A549 (cell line): ENCODE data around the gene BEST2. TPM values are rescaled to one million over a fixed set of nuclear protein-coding genes. Genes with fewer than 3 reads are reported as not detected.

Experiments used
- ATAC-seq, 2 experiments: fragments of 200-7000 bp in 1 of 2; fragments of >200 bp in 1 of 2; cut with Nextera tagmentation in 1 of 2; cut with Tn5 transposase in 1 of 2; 3 replicates each; pipeline versions ENCODE4 v1.8.0 to v1.9.1; 2018 to 2020; ENCODE audit warnings: mild to moderate bottlenecking in 1 of 2, moderate library complexity in 1 of 2
- CTCF ChIA-PET: fragments of 300-600 bp; sonication (Branson Sonifier 250); formaldehyde crosslinking; extraction: SDS; loops from one replicate; lab custom pipeline; 2021; ENCODE audit warnings: antibody characterized with exemption, inconsistent platforms; lab: Yijun Ruan, JAX
- POLR2A ChIA-PET: fragments of 350-600 bp; formaldehyde crosslinking; extraction: SDS; loops from one replicate; lab custom pipeline; 2021; ENCODE audit warnings: antibody characterized with exemption, inconsistent platforms; lab: Yijun Ruan, JAX
- DNase-seq, 2 experiments: peaks; one replicate each; pipeline versions ENCODE4 v3.0.0 to v3.0.0-alpha.2; 2011 to 2016; ENCODE audit warnings: low read depth in 1 of 2, low spot score in 1 of 2
- FAIRE-seq: peaks from 2 replicates; lab custom pipeline; 2011; peaks lifted over from hg19 to GRCh38; lab: Jason Lieb, UNC
- H3K27ac ChIP-seq, 2 experiments: fragments of >200 bp; sonication (Bioruptor Twin); formaldehyde crosslinking; 3 replicates each; pipeline ENCODE4 v1.5.1; 2016 to 2017
- H3K4me1 ChIP-seq: fragments of >200 bp; sonication (Bioruptor Twin); formaldehyde crosslinking; 3 replicates; pipeline ENCODE4 v1.6.1; 2016
- H3K4me2 ChIP-seq: fragments of >200 bp; sonication (Bioruptor Twin); formaldehyde crosslinking; 3 replicates; pipeline ENCODE4 v1.6.1; 2016
- H3K4me3 ChIP-seq: fragments of >200 bp; sonication (Bioruptor Twin); formaldehyde crosslinking; 3 replicates; pipeline ENCODE4 v1.5.1; 2016
- H3K9me3 ChIP-seq: fragments of >200 bp; sonication (Bioruptor Twin); formaldehyde crosslinking; 3 replicates; pipeline ENCODE4 v1.6.1; 2016
- ATOH8 ChIP-seq: fragments of 250-450 bp; sonication (Bioruptor Pico); IDR thresholded peaks from 2 replicates; pipeline ENCODE4 v1.5.0; 2020; ENCODE audit warnings: low read depth, mild to moderate bottlenecking, moderate library complexity
- BCL3 ChIP-seq: fragments of >200 bp; sonication (Bioruptor Twin); formaldehyde crosslinking; IDR thresholded peaks from 3 replicates; pipeline ENCODE4 v1.6.1; 2016
- CBX2 ChIP-seq: fragments of 200-600 bp; sonication (generic); IDR thresholded peaks from 2 replicates; pipeline ENCODE4 v1.6.1; 2016; ENCODE audit warnings: low read depth, mild to moderate bottlenecking, borderline replicate concordance
- CEBPB ChIP-seq, 2 experiments: fragments of >200 bp in 1 of 2; sonication (Bioruptor Twin) in 1 of 2; formaldehyde crosslinking in 1 of 2; IDR thresholded peaks; 2 replicates each; pipeline ENCODE4 v1.6.1; 2012 to 2016
- CHD2 ChIP-seq: fragments of 150-350 bp; IDR thresholded peaks from 2 replicates; pipeline ENCODE4 v1.6.1; 2014; ENCODE audit warnings: low read length; ENCODE audit not compliant: partially characterized antibody
- CTCF ChIP-seq: fragments of >200 bp; sonication (Bioruptor Twin); formaldehyde crosslinking; IDR thresholded peaks from 3 replicates; pipeline ENCODE4 v1.5.1; 2016
- ELK1 ChIP-seq: fragments of 150-350 bp; IDR thresholded peaks from 2 replicates; pipeline ENCODE4 v1.6.1; 2014; ENCODE audit warnings: low read depth, mild to moderate bottlenecking, low read length
- ESRRA ChIP-seq: fragments of 150-350 bp; IDR thresholded peaks from 2 replicates; pipeline ENCODE4 v1.6.1; 2014; ENCODE audit warnings: mild to moderate bottlenecking, low read length, borderline replicate concordance
- FOSL2 ChIP-seq, 2 experiments: fragments of 450-650 bp in 1 of 2; fragments of >200 bp in 1 of 2; sonication (Bioruptor Twin) in 1 of 2; formaldehyde crosslinking; IDR thresholded peaks; 2 replicates each; pipeline versions ENCODE4 v1.5.0 to v1.6.1; 2016 to 2020; ENCODE audit warnings: mild to moderate bottlenecking in 1 of 2, moderate library complexity in 1 of 2
- HMGXB4 ChIP-seq: fragments of 250-450 bp; sonication (Bioruptor Pico); IDR thresholded peaks from 2 replicates; pipeline ENCODE4 v1.5.0; 2021; ENCODE audit warnings: mild to moderate bottlenecking, moderate library complexity, borderline replicate concordance
- HOXA7 ChIP-seq: fragments of 250-450 bp; sonication (Bioruptor Pico); IDR thresholded peaks from 2 replicates; pipeline ENCODE4 v1.5.0; 2020; ENCODE audit warnings: mild to moderate bottlenecking, moderate library complexity
- HOXB13 ChIP-seq: fragments of 250-450 bp; sonication (Bioruptor Pico); IDR thresholded peaks from 2 replicates; pipeline ENCODE4 v1.5.0; 2020; ENCODE audit warnings: low read depth, mild to moderate bottlenecking, moderate library complexity
- JUNB ChIP-seq: fragments of >200 bp; sonication (Bioruptor Twin); formaldehyde crosslinking; IDR thresholded peaks from 2 replicates; pipeline ENCODE4 v1.6.1; 2016
- KDM1A ChIP-seq: fragments of 200-600 bp; sonication (generic); IDR thresholded peaks from 2 replicates; pipeline ENCODE4 v1.6.1; 2016; ENCODE audit warnings: low read depth, mild to moderate bottlenecking
- KDM5A ChIP-seq: fragments of 200-600 bp; sonication (generic); IDR thresholded peaks from 2 replicates; pipeline ENCODE4 v1.6.1; 2016; ENCODE audit warnings: antibody characterized with exemption, mild to moderate bottlenecking
- MAFK ChIP-seq: fragments of 450-650 bp; IDR thresholded peaks from 2 replicates; pipeline ENCODE4 v1.6.1; 2014; ENCODE audit not compliant: partially characterized antibody
- NR3C1 ChIP-seq: fragments of >200 bp; sonication (Bioruptor Twin); formaldehyde crosslinking; IDR thresholded peaks from 3 replicates; pipeline ENCODE4 v1.6.1; 2017
- RARB ChIP-seq: fragments of 250-450 bp; sonication (Bioruptor Pico); IDR thresholded peaks from 2 replicates; pipeline ENCODE4 v1.8.0; 2021; ENCODE audit warnings: mild to moderate bottlenecking, moderate library complexity
- RFX5 ChIP-seq: fragments of 450-650 bp; IDR thresholded peaks from 2 replicates; pipeline ENCODE4 v1.7.1; 2014; ENCODE audit warnings: antibody characterized with exemption, mild to moderate bottlenecking, moderate library complexity
- TP53 ChIP-seq: fragments of 250-450 bp; sonication (Bioruptor Pico); IDR thresholded peaks from 2 replicates; pipeline ENCODE4 v1.5.0; 2021; ENCODE audit warnings: mild to moderate bottlenecking, moderate library complexity
- USF2 ChIP-seq: fragments of 450-650 bp; IDR thresholded peaks from 2 replicates; pipeline ENCODE4 v1.6.1; 2014; ENCODE audit warnings: antibody characterized with exemption
- ZSCAN20 ChIP-seq: fragments of 250-450 bp; sonication (Bioruptor Pico); IDR thresholded peaks from 2 replicates; pipeline ENCODE4 v1.8.0; 2022; ENCODE audit warnings: mild to moderate bottlenecking, moderate library complexity
- WGBS: methylation state at CpG from one replicate; pipeline ENCODE4 v1.1.6; 2017; ENCODE audit errors: missing lambda C conversion rate; 5-methylcytosine and 5-hydroxymethylcytosine counted together
- polyA plus RNA-seq, 4 experiments: library from polyadenylated mRNA; depleted of rRNA in 3 of 4; stranded (reverse); fragments of >200 nt; fragmentation: RNase III in 1 of 4; extraction: RNeasy Plus Mini Kit Qiagen cat#74134 plus additional on column Dnase treatment in 1 of 4; gene quantifications; 2 replicates in 3 of 4; 3 replicates in 1 of 4; pipeline ENCODE4 v1.2.3, GENCODE V29; 2011 to 2017

The BEST2 gene
- polyA plus RNA-seq, 2 of the 4 experiments (the other 2 are of a cell fraction): not detected

- TF ChIP-seq RARB (CRISPR knock-in tag) (no peak), CTCF (no peak), ATOH8 (no peak), CEBPB (IDR thresholded peaks at IDR 0.05) (no peak), HOXA7 (CRISPR knock-in tag) (no peak), KDM5A (no peak), TP53 (CRISPR knock-in tag) (no peak), NR3C1 (no peak), CHD2 (no peak), JUNB (no peak), BCL3 (no peak)
- ATAC-seq: no peak
- 62% methylated on average over 11 of the region's 23 CpGs for WGBS
- no peak for DNase-seq
- no peak for FAIRE-seq
- Histone ChIP-seq H3K9me3 (no peaks in the 10 kb centered on the region), H3K4me3 (no peak overlapping the region), H3K4me1 (peaks cover 7% of the 10 kb centered on the region; the same call in 1 of the 3 replicates), H3K27ac (no peak overlapping the region; a peak in 1 of 6 replicates), H3K4me2 (no peak overlapping the region)
- ChIA-PET POLR2A (no interaction called here), CTCF (interaction anchor here (1.0 to 38.2 kb wide), 4 partner anchors 16 to 94 kb away, joined by 4 to 725 read pairs (median 7); partner anchors contain the start of gene HOOK2)
Measured at GRCh38 chr19:12752056-12752781, 628 bp downstream of the BEST2 start.

GRCh38 chr19:12754465-12755196 lies 3.0 kb downstream of the BEST2 start:
- H3K4me3 ChIP-seq: no peak overlapping the region
- DNase-seq (no peak), FAIRE-seq (no peak), ATAC-seq (no peak)
- ChIA-PET POLR2A (no interaction called here), CTCF (interaction anchor here (0.9 to 38.2 kb wide), 7 partner anchors 6 to 93 kb away, joined by 3 to 901 read pairs (median 6); partner anchors contain the start of genes BEST2, GET3, HOOK2 and JUNB)
- H3K4me2 ChIP-seq: no peak overlapping the region
- H3K27ac ChIP-seq: no peak overlapping the region
- H3K9me3 ChIP-seq: no peaks in the 10 kb centered on the region
- H3K4me1 ChIP-seq: peaks cover 8% of the 10 kb centered on the region; the same call in 1 of the 3 replicates
- WGBS: 92% methylated on average over 29 of the region's 50 CpGs
- TF ChIP-seq HOXB13 (no peak), HMGXB4 (CRISPR knock-in tag) (no peak), FOSL2 (IDR thresholded peaks at IDR 0.05) (no peak), FOSL2 (CRISPR knock-in tag; IDR thresholded peaks at IDR 0.05) (no peak), USF2 (no peak), KDM1A (no peak), RFX5 (no peak), ESRRA (no peak), CBX2 (no peak), ZSCAN20 (CRISPR knock-in tag) (no peak), TP53 (CRISPR knock-in tag) (no peak), ELK1 (no peak), MAFK (no peak), NR3C1 (no peak)
